ENCODE results near the gene RASD2. TPM values are rescaled to one million over a fixed set of nuclear protein-coding genes. Genes with fewer than 3 reads are reported as not detected.

The RASD2 gene
- total RNA-seq, 6 experiments from 2014 or later = not detected

- H3K36me3 Mint-ChIP-seq (ENCODE audit: low read depth) = no peaks in the 10 kb centered on the region
- H3K27me3 Mint-ChIP-seq (ENCODE audit: insufficient read depth) = peaks cover 19% of the 10 kb centered on the region
- no peak for DNase-seq
- H3K9me3 Mint-ChIP-seq = no peaks in the 10 kb centered on the region
- no peak overlapping the region for H3K4me3 Mint-ChIP-seq
- H3K27ac Mint-ChIP-seq = no peak overlapping the region
- H3K4me1 Mint-ChIP-seq (ENCODE audit: low read depth) = peaks cover 18% of the 10 kb centered on the region
- no peak for TF ChIP-seq CTCF (IDR thresholded peaks at IDR 0.05)
Observed at GRCh38 chr22:35570686-35571194, 30.1 kb downstream of the RASD2 start.

DNA sequence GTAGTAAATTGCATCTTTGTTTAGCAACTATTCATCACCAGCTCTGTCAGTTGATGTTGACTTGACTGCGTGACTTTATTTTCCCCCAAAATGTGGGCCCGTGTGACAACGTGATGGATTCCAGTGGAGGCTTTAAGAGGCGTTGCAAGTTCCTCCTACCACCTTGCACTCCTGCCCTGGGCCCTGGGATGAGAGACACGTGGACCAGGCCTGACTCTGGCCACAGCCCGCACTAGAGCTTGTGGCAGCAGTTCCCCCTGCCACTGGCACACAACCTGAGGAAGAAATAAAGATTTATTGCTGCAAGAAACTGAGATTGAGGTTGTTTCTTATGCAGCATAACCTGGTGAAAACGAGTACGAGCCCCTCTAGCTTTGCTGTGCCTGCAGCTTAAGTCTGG, 31.9 kb downstream of the RASD2 start:
- no peaks in the 10 kb centered on the region for H3K9me3 Mint-ChIP-seq

DNA sequence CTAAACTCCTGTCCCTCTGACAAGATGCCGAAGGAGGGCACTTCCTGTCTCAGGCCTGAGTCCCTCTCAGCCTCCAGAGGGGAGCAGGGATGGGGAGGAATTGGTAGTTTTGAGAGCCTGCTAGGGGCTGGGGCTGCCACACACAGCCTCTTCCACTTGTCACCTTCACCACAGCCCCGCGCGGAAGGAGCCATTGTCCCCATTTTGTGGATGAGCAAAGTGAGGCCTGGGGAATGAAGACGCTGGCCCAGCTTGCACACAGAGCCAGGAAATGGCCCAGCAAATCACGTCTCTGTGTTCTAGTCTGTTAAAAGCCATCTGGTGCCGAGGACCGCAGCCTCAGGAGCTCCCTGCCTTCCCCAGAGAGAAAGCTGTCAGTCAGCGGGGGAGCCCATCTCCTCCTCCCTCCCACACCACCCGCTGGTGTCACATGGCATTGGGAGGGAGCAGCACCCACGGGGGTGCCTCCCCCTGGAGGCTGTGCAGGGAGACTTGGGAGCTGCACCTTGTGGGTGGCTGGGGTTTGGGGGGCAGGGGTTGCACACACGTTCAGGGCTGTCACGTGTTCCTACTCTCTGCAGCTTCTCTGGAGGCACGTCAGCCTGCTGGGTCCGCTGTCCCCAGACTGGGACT, 34.6 kb downstream of the RASD2 start:
- H3K9me3 Mint-ChIP-seq = no peaks in the 10 kb centered on the region
- no peak for TF ChIP-seq CTCF (IDR thresholded peaks at IDR 0.05)
- no peaks in the 10 kb centered on the region for H3K4me1 Mint-ChIP-seq (ENCODE audit: low read depth)
- no peak overlapping the region for H3K27ac Mint-ChIP-seq
- DNase-seq = no peak
- peaks cover 16% of the 10 kb centered on the region for H3K27me3 Mint-ChIP-seq (ENCODE audit: insufficient read depth)
- H3K4me3 Mint-ChIP-seq = no peak overlapping the region
- no peaks in the 10 kb centered on the region for H3K36me3 Mint-ChIP-seq (ENCODE audit: low read depth)

More for the DNA sequence above, 31.9 kb downstream of the RASD2 start:
- peaks cover 16% of the 10 kb centered on the region for H3K4me1 Mint-ChIP-seq (ENCODE audit: low read depth)
- DNase-seq = no peak
- no peak overlapping the region for H3K4me3 Mint-ChIP-seq
- H3K27me3 Mint-ChIP-seq (ENCODE audit: insufficient read depth) = peaks cover 17% of the 10 kb centered on the region
- no peak for TF ChIP-seq CTCF (IDR thresholded peaks at IDR 0.05)
- no peak overlapping the region for H3K27ac Mint-ChIP-seq
- H3K36me3 Mint-ChIP-seq (ENCODE audit: low read depth) = no peaks in the 10 kb centered on the region

GRCh38 chr22:35576671-35577070, 36.0 kb downstream of the RASD2 start:
- H3K27ac Mint-ChIP-seq = no peak overlapping the region
- H3K9me3 Mint-ChIP-seq = no peaks in the 10 kb centered on the region
- H3K27me3 Mint-ChIP-seq (ENCODE audit: insufficient read depth) = peaks cover 16% of the 10 kb centered on the region
- no peaks in the 10 kb centered on the region for H3K36me3 Mint-ChIP-seq (ENCODE audit: low read depth)
- no peak for TF ChIP-seq CTCF (IDR thresholded peaks at IDR 0.05)
- H3K4me3 Mint-ChIP-seq = no peak overlapping the region
- H3K4me1 Mint-ChIP-seq (ENCODE audit: low read depth) = no peaks in the 10 kb centered on the region
- no peak for DNase-seq

DNA sequence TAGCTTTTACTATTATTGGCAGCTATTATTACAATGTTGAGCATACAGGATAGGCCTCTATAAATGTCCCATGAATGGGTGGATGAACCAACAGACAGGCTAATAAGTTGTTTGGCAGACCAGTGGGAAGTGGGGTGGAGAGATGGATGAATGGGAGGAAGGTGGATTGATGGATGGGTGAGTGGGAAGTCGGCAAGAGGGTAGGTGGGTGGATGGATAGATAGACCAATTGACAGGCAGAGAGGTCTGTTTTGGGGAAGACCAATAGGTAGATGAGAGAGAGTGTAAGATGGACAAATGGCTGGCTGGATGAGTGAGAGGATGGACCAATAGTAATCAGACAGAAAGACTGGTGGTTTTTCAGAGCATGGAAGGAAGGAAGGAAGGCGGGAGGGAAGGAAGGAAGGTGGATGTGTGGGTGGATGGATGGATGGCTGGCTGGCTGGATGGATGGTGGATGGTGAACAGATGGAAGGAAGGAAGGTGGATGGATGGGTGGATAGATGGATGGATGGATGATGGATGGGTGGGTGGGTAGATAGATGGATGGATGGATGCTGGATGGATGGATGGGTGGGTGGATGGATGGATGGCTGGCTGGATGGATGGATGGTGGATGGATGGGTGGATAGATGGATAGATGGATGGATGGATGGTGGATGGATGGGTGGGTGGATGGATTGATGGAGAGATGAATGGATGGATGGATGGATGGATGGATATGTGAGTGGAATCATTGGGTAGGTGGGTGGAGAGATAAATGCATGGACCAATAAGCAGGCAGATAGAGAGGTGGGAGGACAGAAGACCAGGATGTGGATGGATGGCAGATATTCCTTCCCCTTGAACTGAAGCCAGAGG, 37.4 kb downstream of the RASD2 start:
- no peak for TF ChIP-seq CTCF (IDR thresholded peaks at IDR 0.05)
- no peak for DNase-seq
- Mint-ChIP-seq H3K27me3 (ENCODE audit: insufficient read depth) (peaks cover 16% of the 10 kb centered on the region), H3K36me3 (ENCODE audit: low read depth) (no peaks in the 10 kb centered on the region), H3K4me1 (ENCODE audit: low read depth) (no peaks in the 10 kb centered on the region), H3K4me3 (no peak overlapping the region), H3K27ac (no peak overlapping the region), H3K9me3 (no peaks in the 10 kb centered on the region)
